Measurements from ENCODE around the gene RBP4.
A peak's percentile ranks its signal among the peaks of the same experiment; 100 is the strongest.

RBP4 gene

GRCh38 chr10:93593749-93594148 lies 7.3 kb downstream of the RBP4 start:
- Histone ChIP-seq H3K27ac (replicated peaks; ENCODE audit: low read length) (no peak overlapping the region), H3K9ac (ENCODE audit: low read depth, low read length, poor library complexity) (no peak overlapping the region), H3K4ac (ENCODE audit: low read length) (peak overlapping the region; percentile 14), H2BK15ac (ENCODE audit: low read length) (no peak overlapping the region), H3K23ac (ENCODE audit: low read depth, low read length, poor library complexity) (peak overlapping the region; percentile 77), H3K4me3 (ENCODE audit: low read length in 2 of 2) (no peak overlapping the region), H2BK5ac (ENCODE audit: low read length) (no peak overlapping the region), H2BK120ac (ENCODE audit: low read depth, low read length) (no peak overlapping the region), H3K36me3 (replicated peaks in 1 of 2; ENCODE audit: control insufficient read depth in 2 of 2, insufficient read depth in 2 of 2, low read length in 2 of 2) (no peaks in the 10 kb centered on the region), H4K91ac (ENCODE audit: low read depth, low read length, poor library complexity) (no peak overlapping the region), H3K14ac (ENCODE audit: low read length) (no peak overlapping the region), H2AK5ac (ENCODE audit: low read depth, low read length) (no peak overlapping the region), H3K27me3 (ENCODE audit: control insufficient read depth in 3 of 3, insufficient read depth in 3 of 3, low read depth in 1 of 3, low read length in 3 of 3) (peaks cover 0 to 49% (median 1%) of the 10 kb centered on the region in 3 experiments), H2AFZ (ENCODE audit: low read length) (no peak overlapping the region), H3K18ac (ENCODE audit: low read length) (peak overlapping the region; percentile 62), H2BK12ac (ENCODE audit: low read length) (no peak overlapping the region), H3K9me3 (replicated peaks in 1 of 2; ENCODE audit: control insufficient read depth in 2 of 2, insufficient read depth in 1 of 2, low read depth in 1 of 2, low read length in 2 of 2) (no peaks in the 10 kb centered on the region), H3K4me2 (ENCODE audit: insufficient read depth, low read length, poor library complexity, severe bottlenecking) (no peak overlapping the region), H3K79me1 (ENCODE audit: low read depth, low read length) (no peaks in the 10 kb centered on the region), H3K4me1 (ENCODE audit: control insufficient read depth in 2 of 2, insufficient read depth in 1 of 2, low read depth in 1 of 2, low read length in 2 of 2) (peaks cover 0 to 4% of the 10 kb centered on the region in 2 donors), H4K8ac (ENCODE audit: low read depth, low read length) (no peak overlapping the region)
- DNase-seq (ENCODE audit: low spot score) = no peak
- WGBS, 2 donors (ENCODE audit: extremely low coverage in 2 of 2, insufficient read length in 2 of 2, insufficient replicate concordance in 1 of 2) = no CpG with 5 or more reads among the region's 18 CpGs

- Histone ChIP-seq H2BK120ac (ENCODE audit: low read depth, low read length) (no peak overlapping the region), H3K4me2 (ENCODE audit: insufficient read depth, low read length, poor library complexity, severe bottlenecking) (no peak overlapping the region), H4K8ac (ENCODE audit: low read depth, low read length) (no peak overlapping the region), H3K27ac (replicated peaks; ENCODE audit: low read length) (no peak overlapping the region), H3K4ac (ENCODE audit: low read length) (no peak overlapping the region), H2BK5ac (ENCODE audit: low read length) (no peak overlapping the region), H2BK15ac (ENCODE audit: low read length) (no peak overlapping the region), H3K4me1 (ENCODE audit: control insufficient read depth in 2 of 2, insufficient read depth in 1 of 2, low read depth in 1 of 2, low read length in 2 of 2) (peaks cover 0 to 4% of the 10 kb centered on the region in 2 donors), H3K27me3 (ENCODE audit: control insufficient read depth in 3 of 3, insufficient read depth in 3 of 3, low read depth in 1 of 3, low read length in 3 of 3) (peaks cover 0 to 47% (median 1%) of the 10 kb centered on the region in 3 experiments), H3K36me3 (replicated peaks in 1 of 2; ENCODE audit: control insufficient read depth in 2 of 2, insufficient read depth in 2 of 2, low read length in 2 of 2) (no peaks in the 10 kb centered on the region), H3K9me3 (replicated peaks in 1 of 2; ENCODE audit: control insufficient read depth in 2 of 2, insufficient read depth in 1 of 2, low read depth in 1 of 2, low read length in 2 of 2) (no peaks in the 10 kb centered on the region), H3K14ac (ENCODE audit: low read length) (no peak overlapping the region), H3K79me1 (ENCODE audit: low read depth, low read length) (no peaks in the 10 kb centered on the region), H3K9ac (ENCODE audit: low read depth, low read length, poor library complexity) (no peak overlapping the region), H3K23ac (ENCODE audit: low read depth, low read length, poor library complexity) (no peak overlapping the region), H3K18ac (ENCODE audit: low read length) (no peak overlapping the region), H4K91ac (ENCODE audit: low read depth, low read length, poor library complexity) (no peak overlapping the region), H2BK12ac (ENCODE audit: low read length) (no peak overlapping the region), H2AK5ac (ENCODE audit: low read depth, low read length) (no peak overlapping the region), H2AFZ (ENCODE audit: low read length) (no peak overlapping the region), H3K4me3 (ENCODE audit: low read length in 2 of 2) (no peak overlapping the region)
- no peak for DNase-seq (ENCODE audit: low spot score)
- WGBS, 2 donors (ENCODE audit: extremely low coverage in 2 of 2, insufficient read length in 2 of 2, insufficient replicate concordance in 1 of 2) = no CpG with 5 or more reads among the region's 4 CpGs
These were observed 7.8 kb downstream of the RBP4 start for GRCh38 chr10:93593254-93593653.

GRCh38 chr10:93591065-93591808 lies 9.8 kb downstream of the RBP4 start:
- no CpG with 5 or more reads among the region's 8 CpGs for WGBS, 2 donors (ENCODE audit: extremely low coverage in 2 of 2, insufficient read length in 2 of 2, insufficient replicate concordance in 1 of 2)
- Histone ChIP-seq H2BK120ac (ENCODE audit: low read depth, low read length) (no peak overlapping the region), H3K4me2 (ENCODE audit: insufficient read depth, low read length, poor library complexity, severe bottlenecking) (no peak overlapping the region), H3K4me3 (ENCODE audit: low read length in 2 of 2) (no peak overlapping the region), H3K18ac (ENCODE audit: low read length) (no peak overlapping the region), H3K36me3 (replicated peaks in 1 of 2; ENCODE audit: control insufficient read depth in 2 of 2, insufficient read depth in 2 of 2, low read length in 2 of 2) (no peaks in the 10 kb centered on the region), H4K91ac (ENCODE audit: low read depth, low read length, poor library complexity) (no peak overlapping the region), H2BK12ac (ENCODE audit: low read length) (no peak overlapping the region), H3K79me1 (ENCODE audit: low read depth, low read length) (no peaks in the 10 kb centered on the region), H2BK5ac (ENCODE audit: low read length) (no peak overlapping the region), H2BK15ac (ENCODE audit: low read length) (no peak overlapping the region), H3K9me3 (replicated peaks in 1 of 2; ENCODE audit: control insufficient read depth in 2 of 2, insufficient read depth in 1 of 2, low read depth in 1 of 2, low read length in 2 of 2) (no peaks in the 10 kb centered on the region), H3K14ac (ENCODE audit: low read length) (no peak overlapping the region), H3K27ac (replicated peaks; ENCODE audit: low read length) (no peak overlapping the region), H3K4me1 (ENCODE audit: control insufficient read depth in 2 of 2, insufficient read depth in 1 of 2, low read depth in 1 of 2, low read length in 2 of 2) (peaks cover 0 to 4% of the 10 kb centered on the region in 2 donors), H3K23ac (ENCODE audit: low read depth, low read length, poor library complexity) (no peak overlapping the region), H3K27me3 (ENCODE audit: control insufficient read depth in 3 of 3, insufficient read depth in 3 of 3, low read depth in 1 of 3, low read length in 3 of 3) (peaks cover 0 to 37% (median 0%) of the 10 kb centered on the region in 3 experiments), H3K4ac (ENCODE audit: low read length) (no peak overlapping the region), H4K8ac (ENCODE audit: low read depth, low read length) (no peak overlapping the region), H2AFZ (ENCODE audit: low read length) (no peak overlapping the region), H3K9ac (ENCODE audit: low read depth, low read length, poor library complexity) (no peak overlapping the region), H2AK5ac (ENCODE audit: low read depth, low read length) (no peak overlapping the region)
- DNase-seq (ENCODE audit: low spot score) = no peak

GRCh38 chr10:93590638-93591037 lies 10.4 kb downstream of the RBP4 start:
- WGBS, 2 donors (ENCODE audit: extremely low coverage in 2 of 2, insufficient read length in 2 of 2, insufficient replicate concordance in 1 of 2) = no CpG with 5 or more reads among the region's 7 CpGs
- Histone ChIP-seq H3K4me2 (ENCODE audit: insufficient read depth, low read length, poor library complexity, severe bottlenecking) (no peak overlapping the region), H4K91ac (ENCODE audit: low read depth, low read length, poor library complexity) (no peak overlapping the region), H2BK15ac (ENCODE audit: low read length) (no peak overlapping the region), H3K27ac (replicated peaks; ENCODE audit: low read length) (no peak overlapping the region), H2AFZ (ENCODE audit: low read length) (no peak overlapping the region), H3K4me3 (ENCODE audit: low read length in 2 of 2) (no peak overlapping the region), H3K79me1 (ENCODE audit: low read depth, low read length) (no peaks in the 10 kb centered on the region), H3K9me3 (replicated peaks in 1 of 2; ENCODE audit: control insufficient read depth in 2 of 2, insufficient read depth in 1 of 2, low read depth in 1 of 2, low read length in 2 of 2) (no peaks in the 10 kb centered on the region), H2BK12ac (ENCODE audit: low read length) (no peak overlapping the region), H4K8ac (ENCODE audit: low read depth, low read length) (no peak overlapping the region), H3K4me1 (ENCODE audit: control insufficient read depth in 2 of 2, insufficient read depth in 1 of 2, low read depth in 1 of 2, low read length in 2 of 2) (peaks cover 0 to 4% of the 10 kb centered on the region in 2 donors), H2BK5ac (ENCODE audit: low read length) (no peak overlapping the region), H3K23ac (ENCODE audit: low read depth, low read length, poor library complexity) (no peak overlapping the region), H2AK5ac (ENCODE audit: low read depth, low read length) (no peak overlapping the region), H3K14ac (ENCODE audit: low read length) (no peak overlapping the region), H3K18ac (ENCODE audit: low read length) (no peak overlapping the region), H3K4ac (ENCODE audit: low read length) (no peak overlapping the region), H2BK120ac (ENCODE audit: low read depth, low read length) (no peak overlapping the region), H3K9ac (ENCODE audit: low read depth, low read length, poor library complexity) (peak overlapping the region; percentile 10), H3K36me3 (replicated peaks in 1 of 2; ENCODE audit: control insufficient read depth in 2 of 2, insufficient read depth in 2 of 2, low read length in 2 of 2) (no peaks in the 10 kb centered on the region), H3K27me3 (ENCODE audit: control insufficient read depth in 3 of 3, insufficient read depth in 3 of 3, low read depth in 1 of 3, low read length in 3 of 3) (peaks cover 0 to 34% (median 0%) of the 10 kb centered on the region in 3 experiments)
- DNase-seq (ENCODE audit: low spot score) = no peak

Measured in neuronal stem cell (in vitro differentiated cells).